H9 (cell line): ENCODE results near the gene ITSN1. TPM values are rescaled to one million over a fixed set of nuclear protein-coding genes. Genes with fewer than 3 reads are reported as not detected.

Source experiments
- DNase-seq: peaks from one replicate; pipeline ENCODE4 v3.0.0-alpha.2; 2017
- H2AFZ ChIP-seq: one replicate; pipeline ENCODE4 v1.6.1; 2013; ENCODE audit warnings: mild to moderate bottlenecking, low read length, control low read depth, moderate library complexity
- H2AK5ac ChIP-seq: 2 replicates; pipeline ENCODE4 v1.6.1; 2013; ENCODE audit warnings: low read length, control low read depth, mixed read lengths; ENCODE audit not compliant: insufficient read length
- H2BK120ac ChIP-seq: one replicate; pipeline ENCODE4 v1.6.1; 2013; ENCODE audit warnings: low read depth, mild to moderate bottlenecking, low read length, control low read depth, inconsistent platforms; ENCODE audit not compliant: poor library complexity, severe bottlenecking
- H2BK12ac ChIP-seq: 2 replicates; pipeline ENCODE4 v1.6.1; 2013; ENCODE audit warnings: low read length, control low read depth, mixed read lengths, low read depth; ENCODE audit not compliant: insufficient read length
- H2BK15ac ChIP-seq: 2 replicates; pipeline ENCODE4 v1.6.1; 2013; ENCODE audit warnings: low read depth, low read length, control low read depth
- H2BK20ac ChIP-seq: one replicate; pipeline ENCODE4 v1.6.1; 2013; ENCODE audit warnings: low read depth, mild to moderate bottlenecking, low read length, control low read depth, inconsistent platforms; ENCODE audit not compliant: poor library complexity, severe bottlenecking
- H2BK5ac ChIP-seq: 2 replicates; pipeline ENCODE4 v1.6.1; 2013; ENCODE audit warnings: low read length, control low read depth, mixed read lengths; ENCODE audit not compliant: insufficient read length
- H3K14ac ChIP-seq: 2 replicates; pipeline ENCODE4 v1.6.1; 2013; ENCODE audit warnings: low read length, control low read depth; ENCODE audit not compliant: insufficient read depth
- H3K18ac ChIP-seq: 2 replicates; pipeline ENCODE4 v1.6.1; 2013; ENCODE audit warnings: low read depth, mild to moderate bottlenecking, mixed read lengths, low read length, control low read depth; ENCODE audit not compliant: insufficient read length
- H3K23ac ChIP-seq: 2 replicates; pipeline ENCODE4 v1.6.1; 2013; ENCODE audit warnings: low read length, control low read depth, mixed read lengths, low read depth; ENCODE audit not compliant: insufficient read length
- H3K23me2 ChIP-seq: 2 replicates; pipeline ENCODE4 v1.6.1; 2013; ENCODE audit warnings: low read depth, mild to moderate bottlenecking, mixed read lengths, low read length, control low read depth; ENCODE audit not compliant: insufficient read length, poor library complexity, severe bottlenecking
- H3K27ac ChIP-seq: 2 replicates; pipeline ENCODE4 v1.5.1; 2013; ENCODE audit warnings: low read length, control low read depth, mixed read lengths, low read depth; ENCODE audit not compliant: insufficient read length
- H3K27me3 ChIP-seq: 2 replicates; pipeline ENCODE4 v1.6.1; 2013; ENCODE audit warnings: low read length, control low read depth, inconsistent platforms; ENCODE audit not compliant: insufficient read depth
- H3K4ac ChIP-seq: 2 replicates; pipeline ENCODE4 v1.6.1; 2013; ENCODE audit warnings: low read depth, mild to moderate bottlenecking, control low read depth, inconsistent platforms, low read length, moderate library complexity
- H3K4me1 ChIP-seq: 2 replicates; pipeline ENCODE4 v1.6.1; 2013; ENCODE audit warnings: low read length, control low read depth, inconsistent platforms; ENCODE audit not compliant: insufficient read depth
- H3K4me2 ChIP-seq: 2 replicates; pipeline ENCODE4 v1.6.1; 2013; ENCODE audit warnings: low read length, control low read depth, mixed read lengths; ENCODE audit not compliant: insufficient read length, insufficient read depth
- H3K56ac ChIP-seq: 2 replicates; pipeline ENCODE4 v1.6.1; 2013; ENCODE audit warnings: low read depth, mild to moderate bottlenecking, mixed read lengths, low read length, control low read depth; ENCODE audit not compliant: insufficient read length
- H3K79me1 ChIP-seq: 2 replicates; pipeline ENCODE4 v1.6.1; 2013; ENCODE audit warnings: low read depth, mild to moderate bottlenecking, moderate library complexity, low read length, control low read depth, inconsistent platforms; ENCODE audit not compliant: insufficient read depth, poor library complexity, severe bottlenecking
- H3K79me2 ChIP-seq: 2 replicates; pipeline ENCODE4 v1.6.1; 2013; ENCODE audit warnings: low read length, control low read depth, inconsistent platforms; ENCODE audit not compliant: insufficient read depth
- H3K9ac ChIP-seq: 2 replicates; pipeline ENCODE4 v1.6.1; 2013; ENCODE audit warnings: low read length, control low read depth, mixed read lengths; ENCODE audit not compliant: insufficient read length; ENCODE audit errors: extremely low read depth
- H3K9me3 ChIP-seq: one replicate; pipeline ENCODE4 v1.6.1; 2013; ENCODE audit warnings: low read depth, low read length, inconsistent platforms; ENCODE audit not compliant: control insufficient read depth
- H3T11ph ChIP-seq: one replicate; pipeline ENCODE4 v1.6.1; 2013; ENCODE audit warnings: mild to moderate bottlenecking, low read length, control low read depth, inconsistent platforms
- H4K20me1 ChIP-seq: one replicate; pipeline ENCODE4 v1.6.1; 2013; ENCODE audit not compliant: control insufficient read depth, insufficient read length, insufficient read depth
- H4K5ac ChIP-seq: 2 replicates; pipeline ENCODE4 v1.6.1; 2013; ENCODE audit warnings: low read depth, mild to moderate bottlenecking, mixed read lengths, low read length, control low read depth; ENCODE audit not compliant: insufficient read length
- H4K8ac ChIP-seq: replicated peaks from 2 replicates; pipeline ENCODE4 v1.6.1; 2013; ENCODE audit warnings: low read length, control low read depth, mixed read lengths, low read depth; ENCODE audit not compliant: insufficient read length
- H4K91ac ChIP-seq: 2 replicates; pipeline ENCODE4 v1.6.1; 2013; ENCODE audit warnings: low read depth, mild to moderate bottlenecking, moderate library complexity, mixed read lengths, low read length, control low read depth; ENCODE audit not compliant: insufficient read length
- H3K27ac Mint-ChIP-seq, 3 experiments: 2 replicates in 2 of 3; 3 replicates in 1 of 3; pipeline ENCODE4 v1.8.0; 2020 to 2021; ENCODE audit warnings: mixed read lengths in 3 of 3, mild to moderate bottlenecking in 1 of 3, moderate library complexity in 1 of 3
- H3K27me3 Mint-ChIP-seq: 2 replicates; pipeline ENCODE4 v1.8.0; 2021; ENCODE audit warnings: low read depth, mild to moderate bottlenecking, moderate library complexity, mixed read lengths
- H3K36me3 Mint-ChIP-seq, 3 experiments: 2 replicates in 2 of 3; 3 replicates in 1 of 3; pipeline ENCODE4 v1.8.0; 2020 to 2021; ENCODE audit warnings: low read depth in 3 of 3, mixed read lengths in 3 of 3; ENCODE audit not compliant: insufficient read depth in 1 of 3
- H3K4me1 Mint-ChIP-seq, 2 experiments: 2 replicates each; pipeline ENCODE4 v1.8.0; 2020; ENCODE audit warnings: mixed read lengths in 2 of 2
- H3K4me3 Mint-ChIP-seq, 2 experiments: 2 replicates in 1 of 2; 3 replicates in 1 of 2; pipeline ENCODE4 v1.8.0; 2020 to 2021; ENCODE audit warnings: mild to moderate bottlenecking in 2 of 2, mixed read lengths in 2 of 2, moderate library complexity in 1 of 2
- H3K9me3 Mint-ChIP-seq, 2 experiments: 2 replicates in 1 of 2; 3 replicates in 1 of 2; pipeline ENCODE4 v1.8.0; 2020; ENCODE audit warnings: mild to moderate bottlenecking in 2 of 2, mixed read lengths in 2 of 2, moderate library complexity in 1 of 2
- CTCF ChIP-seq: fragments of 200-600 bp; sonication (generic); conservative IDR thresholded peaks from 3 replicates; pipeline ENCODE4 v1.8.0; 2021; ENCODE audit warnings: antibody characterized with exemption, mild to moderate bottlenecking
- WGBS: extraction: QIAGEN DNeasy Blood & Tissue Kit; methylation state at CpG from one replicate; pipeline ENCODE4 v1.1.7; 2013; ENCODE audit warnings: missing lambda C conversion rate, low lambda C conversion rate, mixed read lengths; ENCODE audit not compliant: insufficient read length; ENCODE audit errors: extremely low coverage; 5-methylcytosine and 5-hydroxymethylcytosine counted together
- total RNA-seq: library from RNA; stranded (reverse); gene quantifications from 2 replicates; pipeline ENCODE4 v1.2.1, GENCODE V29; 2021

The ITSN1 gene
- total RNA-seq, 1 experiment from 2014 or later = 94.2 TPM

- Histone ChIP-seq H3K23ac (no peak overlapping the region), H2BK5ac (no peak overlapping the region), H3K9ac (no peak overlapping the region), H2BK20ac (no peak overlapping the region), H3K23me2 (no peaks in the 10 kb centered on the region), H3K27me3 (no peaks in the 10 kb centered on the region), H3K4me1 (no peaks in the 10 kb centered on the region), H2BK12ac (no peak overlapping the region), H3K27ac (no peak overlapping the region), H3K4me2 (no peak overlapping the region), H3K79me1 (no peaks in the 10 kb centered on the region), H4K5ac (no peak overlapping the region), H4K8ac (no peak overlapping the region), H3K4ac (no peak overlapping the region), H3K14ac (no peak overlapping the region), H3K18ac (no peak overlapping the region), H4K91ac (no peak overlapping the region), H3K79me2 (no peaks in the 10 kb centered on the region), H2AFZ (no peak overlapping the region), H2BK120ac (no peak overlapping the region), H2AK5ac (no peak overlapping the region), H3T11ph (no peak overlapping the region), H3K56ac (no peak overlapping the region), H4K20me1 (no peaks in the 10 kb centered on the region), H3K9me3 (no peaks in the 10 kb centered on the region), H2BK15ac (no peak overlapping the region)
- Mint-ChIP-seq H3K9me3 (no peaks in the 10 kb centered on the region; a peak in 3 of 5 replicates), H3K27ac (no peak overlapping the region; a peak in 1 of 7 replicates), H3K4me3 (no peak overlapping the region), H3K27me3 (no peaks in the 10 kb centered on the region), H3K36me3 (peaks cover 0 to 11% (median 10%) of the 10 kb centered on the region in 3 experiments; a peak in 5 of 7 replicates), H3K4me1 (peaks cover 20 to 31% of the 10 kb centered on the region in 2 experiments)
- no peak for TF ChIP-seq CTCF
- no peak for DNase-seq
- WGBS = no CpG with 5 or more reads among the region's 20 CpGs
These were observed 202.0 kb downstream of the ITSN1 start for GRCh38 chr21:33844104-33844889.
